ENCODE data around the gene SOX30. TPM values are rescaled to one million over a fixed set of nuclear protein-coding genes. Genes with fewer than 3 reads are reported as not detected.

Gene SOX30
- polyA plus RNA-seq, 3 donors from 2014 or later: 0.07 to 0.35 (median 0.11) TPM

DNA sequence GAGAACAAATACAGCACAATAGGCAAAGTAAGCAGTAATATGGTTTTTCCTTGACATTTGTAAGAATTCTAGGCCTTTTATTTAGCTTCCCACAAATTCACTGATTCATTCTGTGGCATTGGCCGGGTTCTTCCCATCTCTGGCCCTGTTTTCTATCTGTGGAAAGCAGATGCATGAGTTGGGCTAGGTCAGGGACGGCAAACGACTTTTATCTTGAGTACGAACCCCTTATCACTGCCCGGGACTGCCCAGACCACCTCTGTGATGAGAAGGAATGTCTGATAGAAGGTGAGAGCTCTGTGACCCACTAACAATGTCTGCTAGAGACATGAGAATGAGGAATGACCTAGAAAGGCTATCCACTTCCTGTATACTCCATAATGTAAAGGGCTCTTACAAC lies 41.2 kb downstream of the SOX30 start:
- no peaks in the 10 kb centered on the region for H3K36me3 Mint-ChIP-seq
- no peaks in the 10 kb centered on the region for H3K9me3 Mint-ChIP-seq
- H3K4me1 Mint-ChIP-seq: peaks cover 27 to 54% of the 10 kb centered on the region in 2 donors
- DNase-seq: no peak
- no peak overlapping the region for H3K27ac Mint-ChIP-seq
- peaks cover 0 to 3% (median 0%) of the 10 kb centered on the region in 3 donors for H3K27me3 Mint-ChIP-seq (ENCODE audit: low read depth in 3 of 3)
- H3K4me3 Mint-ChIP-seq: no peak overlapping the region

- peaks cover 27 to 55% of the 10 kb centered on the region in 2 donors for H3K4me1 Mint-ChIP-seq
- peaks cover 0 to 3% (median 0%) of the 10 kb centered on the region in 3 donors for H3K27me3 Mint-ChIP-seq (ENCODE audit: low read depth in 3 of 3)
- peak overlapping the region in 1 of 6 donors; percentile 71 for H3K27ac Mint-ChIP-seq
- no peak overlapping the region for H3K4me3 Mint-ChIP-seq
- no peaks in the 10 kb centered on the region for H3K9me3 Mint-ChIP-seq
- no peak for DNase-seq
- no peaks in the 10 kb centered on the region for H3K36me3 Mint-ChIP-seq
Measured at GRCh38 chr5:157608972-157609565, 43.2 kb downstream of the SOX30 start.

DNA sequence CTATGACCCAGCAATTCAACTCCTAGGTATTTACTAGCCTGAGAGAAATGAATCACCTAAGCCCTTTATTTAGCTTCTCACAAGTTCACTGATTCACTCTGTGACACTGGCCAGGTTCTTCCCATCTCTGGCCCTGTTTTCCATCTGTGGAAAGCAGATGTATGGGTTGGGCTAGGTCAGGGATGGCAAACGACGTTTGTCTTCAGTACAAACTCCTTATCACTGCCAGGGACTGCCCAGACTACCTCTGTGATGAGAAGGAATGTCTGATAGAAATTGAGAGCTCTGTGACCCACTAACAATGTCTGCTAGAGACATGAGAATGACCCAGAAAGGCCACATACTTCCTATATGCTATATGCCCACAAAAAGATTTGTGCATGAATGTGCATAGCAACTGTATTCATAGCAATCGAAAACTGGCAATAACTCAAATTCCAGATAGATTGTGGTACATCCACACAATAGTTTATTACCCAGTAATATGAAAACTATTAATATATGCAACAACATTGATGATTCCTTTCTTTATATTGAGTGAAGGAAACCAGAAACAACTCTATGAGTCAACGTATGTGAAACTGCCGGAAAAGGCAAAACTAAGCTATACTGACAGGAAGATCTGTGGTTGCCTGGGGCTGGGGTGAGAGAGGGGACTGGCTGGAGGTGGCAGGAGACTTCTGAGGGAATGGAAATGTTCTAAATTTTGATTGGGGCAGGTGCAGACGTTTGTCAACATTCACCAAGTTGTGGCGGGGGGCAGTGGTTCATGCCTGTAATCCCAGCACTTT lies 44.7 kb downstream of the SOX30 start:
- DNase-seq: peak; percentile 62 to 71 (median 62)
- Mint-ChIP-seq H3K4me1 (peaks cover 34 to 59% of the 10 kb centered on the region in 2 donors), H3K9me3 (no peaks in the 10 kb centered on the region), H3K27ac (peak overlapping the region; percentile 80 to 90 (median 86)), H3K4me3 (peak overlapping the region; percentile 54 to 80 (median 69)), H3K27me3 (ENCODE audit: low read depth in 3 of 3) (peaks cover 0 to 2% (median 0%) of the 10 kb centered on the region in 3 donors), H3K36me3 (no peaks in the 10 kb centered on the region)

DNA sequence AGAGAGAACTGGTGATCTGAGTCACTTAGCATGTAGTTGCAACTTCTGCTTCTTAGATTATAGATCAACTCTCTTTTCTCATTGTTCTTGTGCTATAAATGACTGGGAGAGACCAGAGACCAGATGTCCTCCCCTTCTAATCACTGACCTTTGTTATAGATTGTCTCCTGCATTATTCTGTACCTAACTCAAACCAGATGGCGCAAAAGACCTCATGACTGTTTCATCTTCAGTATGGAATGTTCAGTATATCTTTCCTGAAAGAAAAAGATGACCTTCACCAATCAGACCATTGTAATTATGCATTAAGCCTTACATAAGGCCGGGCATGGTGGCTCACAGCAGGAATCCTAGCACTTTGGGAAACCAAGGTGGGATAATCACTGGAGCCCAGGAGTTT lies 46.2 kb downstream of the SOX30 start:
- peaks cover 0 to 2% (median 0%) of the 10 kb centered on the region in 3 donors for H3K27me3 Mint-ChIP-seq (ENCODE audit: low read depth in 3 of 3)
- peak overlapping the region in 2 of 6 donors; percentile 7 to 13 for H3K27ac Mint-ChIP-seq

DNA sequence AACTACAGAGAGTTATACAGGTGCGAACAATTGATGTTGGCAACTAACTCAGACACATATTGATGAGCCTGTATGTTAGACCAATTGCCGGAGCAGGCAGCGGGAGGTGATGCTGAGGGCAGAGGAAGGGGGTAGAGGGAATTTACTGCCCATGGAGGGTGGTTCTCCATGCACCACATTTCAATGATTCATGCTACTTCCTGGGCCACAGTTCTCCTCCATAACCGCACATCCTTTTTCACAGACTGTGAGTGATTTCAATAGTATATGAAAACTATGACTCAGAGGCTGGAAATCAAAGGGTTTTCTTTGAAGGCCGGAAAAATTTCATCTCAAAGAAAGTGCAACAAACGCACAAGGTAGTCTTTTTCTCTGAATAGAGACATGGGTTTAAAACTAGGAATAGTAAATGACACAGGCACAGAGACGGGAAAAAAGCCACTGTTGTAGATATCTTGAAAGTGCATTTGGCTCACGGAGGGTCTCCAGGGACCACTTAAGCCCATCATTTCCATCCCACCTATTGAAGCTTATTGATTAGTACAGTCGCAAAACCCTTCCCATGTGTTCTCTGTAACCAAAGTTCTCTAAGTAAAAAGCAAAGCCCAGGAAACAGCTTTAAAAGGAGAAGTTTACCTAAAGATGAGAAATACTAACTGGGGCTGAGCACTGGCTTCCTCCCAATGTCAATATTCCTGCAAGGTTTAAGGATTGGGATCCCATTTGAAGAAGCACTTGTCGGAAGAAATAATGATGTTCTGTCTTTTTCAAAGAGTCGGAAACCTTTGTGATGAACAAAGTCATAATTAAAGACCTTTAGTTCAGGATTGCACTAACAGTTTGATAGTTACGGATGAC lies 48.7 kb downstream of the SOX30 start:
- H3K4me1 Mint-ChIP-seq: peaks cover 32 to 48% of the 10 kb centered on the region in 2 donors
- no peaks in the 10 kb centered on the region for H3K36me3 Mint-ChIP-seq
- peak overlapping the region in 4 of 6 donors; percentile 26 to 82 (median 70) for H3K27ac Mint-ChIP-seq

More for the DNA sequence above, 46.2 kb downstream of the SOX30 start:
- no peak overlapping the region for H3K4me3 Mint-ChIP-seq
- no peaks in the 10 kb centered on the region for H3K9me3 Mint-ChIP-seq
- no peak for DNase-seq
- no peaks in the 10 kb centered on the region for H3K36me3 Mint-ChIP-seq
- peaks cover 37 to 56% of the 10 kb centered on the region in 2 donors for H3K4me1 Mint-ChIP-seq

DNA sequence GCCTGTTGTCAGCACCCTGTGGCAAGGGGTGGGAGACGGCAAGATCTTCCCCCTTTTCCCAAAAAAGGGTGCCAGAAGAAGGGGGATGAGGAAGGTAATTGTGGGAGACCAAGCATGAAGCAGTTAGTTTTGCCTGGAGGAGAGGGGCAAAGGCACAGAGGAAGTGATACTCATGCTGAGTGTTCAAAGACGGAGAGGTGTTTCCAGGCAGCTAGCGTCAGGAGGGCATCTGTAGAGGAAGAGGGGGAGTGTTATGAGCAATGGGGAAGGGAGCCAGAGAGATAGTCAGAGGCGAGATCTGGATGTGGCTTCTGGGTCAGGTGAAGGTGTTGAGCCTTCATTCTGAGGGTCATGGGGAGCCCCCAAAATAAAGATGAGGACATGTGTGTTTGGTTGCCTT lies 49.7 kb downstream of the SOX30 start:
- Mint-ChIP-seq H3K4me1 (peaks cover 25 to 48% of the 10 kb centered on the region in 2 donors), H3K27ac (peak overlapping the region in 3 of 6 donors; percentile 54 to 71 (median 66)), H3K27me3 (ENCODE audit: low read depth in 3 of 3) (no peaks in the 10 kb centered on the region), H3K9me3 (no peaks in the 10 kb centered on the region), H3K4me3 (peak overlapping the region in 1 of 5 donors; percentile 57), H3K36me3 (no peaks in the 10 kb centered on the region)
- DNase-seq: no peak

More for the DNA sequence above, 48.7 kb downstream of the SOX30 start:
- DNase-seq: peak in 1 of 3 donors; percentile 43
- no peaks in the 10 kb centered on the region for H3K9me3 Mint-ChIP-seq
- H3K27me3 Mint-ChIP-seq (ENCODE audit: low read depth in 3 of 3): peaks cover 0 to 2% (median 0%) of the 10 kb centered on the region in 3 donors
- H3K4me3 Mint-ChIP-seq: peak overlapping the region in 1 of 5 donors; percentile 74

DNA sequence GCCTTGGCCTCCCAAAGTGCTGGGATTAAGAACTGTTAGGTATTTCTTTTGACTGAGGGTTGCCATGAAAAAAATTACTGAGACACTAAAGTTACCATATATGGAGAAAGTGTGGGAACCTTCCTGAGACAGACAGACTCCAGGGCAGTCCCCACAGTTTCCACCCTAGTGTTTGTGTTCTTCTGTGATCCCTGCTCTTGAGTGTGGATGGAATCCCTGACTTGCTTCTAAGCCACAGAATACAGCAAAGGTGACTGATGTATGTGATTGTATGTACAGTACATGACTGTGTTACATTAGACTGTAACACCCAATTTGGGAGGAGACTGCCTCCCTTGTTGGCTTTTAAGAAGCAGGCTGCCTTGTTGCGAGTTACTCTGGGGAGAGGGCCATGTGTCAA lies 52.0 kb downstream of the SOX30 start:
- peaks cover 29 to 61% of the 10 kb centered on the region in 2 donors for H3K4me1 Mint-ChIP-seq
- H3K4me3 Mint-ChIP-seq: no peak overlapping the region
- no peaks in the 10 kb centered on the region for H3K27me3 Mint-ChIP-seq (ENCODE audit: low read depth in 3 of 3)
- H3K36me3 Mint-ChIP-seq: no peaks in the 10 kb centered on the region
- no peak for DNase-seq
- no peaks in the 10 kb centered on the region for H3K9me3 Mint-ChIP-seq
- peak overlapping the region in 1 of 6 donors; percentile 71 for H3K27ac Mint-ChIP-seq

DNA sequence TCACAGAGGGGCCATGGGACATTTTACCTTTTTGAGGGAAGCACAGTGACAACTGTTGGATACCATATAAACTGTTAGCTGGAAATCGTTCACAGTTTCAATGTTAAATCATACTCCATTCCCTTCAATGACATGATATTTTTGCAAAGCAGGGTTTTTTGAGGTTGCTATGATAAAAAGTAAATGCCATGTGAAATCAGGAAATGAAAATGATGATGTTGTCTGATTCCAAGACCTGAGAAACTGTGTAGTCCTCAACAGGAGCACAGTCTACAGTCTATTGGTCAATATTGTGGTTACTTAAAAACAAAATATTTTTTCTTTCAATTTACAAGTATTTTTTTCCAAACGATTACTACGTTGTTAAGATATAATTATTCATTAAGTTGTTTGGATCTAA lies 52.7 kb downstream of the SOX30 start:
- no peak for DNase-seq
- Mint-ChIP-seq H3K4me1 (peaks cover 29 to 68% of the 10 kb centered on the region in 2 donors), H3K27me3 (ENCODE audit: low read depth in 3 of 3) (no peaks in the 10 kb centered on the region), H3K36me3 (no peaks in the 10 kb centered on the region), H3K27ac (no peak overlapping the region), H3K9me3 (no peaks in the 10 kb centered on the region), H3K4me3 (no peak overlapping the region)

DNA sequence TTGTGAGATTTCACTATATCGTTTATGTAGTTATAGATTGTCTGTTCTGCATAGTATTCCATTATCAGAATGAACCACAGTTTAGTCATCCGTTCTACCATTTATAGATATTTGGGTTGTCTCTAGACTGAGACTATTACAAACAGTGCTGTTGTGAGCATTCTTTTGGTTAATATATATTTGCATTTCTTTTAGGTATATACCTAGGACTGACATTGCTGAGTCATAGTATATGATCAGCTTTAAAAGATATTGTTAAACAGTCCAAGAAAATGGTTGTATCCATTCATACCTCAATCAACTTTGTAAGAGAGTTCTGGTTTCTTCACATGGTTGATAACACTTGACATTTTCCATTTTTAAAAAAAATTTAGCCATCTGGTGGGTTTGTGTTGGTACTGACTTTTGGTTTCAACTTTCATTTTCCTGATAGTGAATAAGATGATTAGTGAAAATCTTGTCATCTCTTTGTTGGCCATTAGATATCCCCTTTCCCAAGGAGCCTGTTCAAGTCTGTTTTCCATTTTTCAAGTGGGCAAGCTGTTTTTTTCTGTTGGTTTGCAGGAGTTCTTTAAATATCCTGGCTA lies 53.8 kb downstream of the SOX30 start:
- H3K4me3 Mint-ChIP-seq: peak overlapping the region in 1 of 5 donors; percentile 1

DNA sequence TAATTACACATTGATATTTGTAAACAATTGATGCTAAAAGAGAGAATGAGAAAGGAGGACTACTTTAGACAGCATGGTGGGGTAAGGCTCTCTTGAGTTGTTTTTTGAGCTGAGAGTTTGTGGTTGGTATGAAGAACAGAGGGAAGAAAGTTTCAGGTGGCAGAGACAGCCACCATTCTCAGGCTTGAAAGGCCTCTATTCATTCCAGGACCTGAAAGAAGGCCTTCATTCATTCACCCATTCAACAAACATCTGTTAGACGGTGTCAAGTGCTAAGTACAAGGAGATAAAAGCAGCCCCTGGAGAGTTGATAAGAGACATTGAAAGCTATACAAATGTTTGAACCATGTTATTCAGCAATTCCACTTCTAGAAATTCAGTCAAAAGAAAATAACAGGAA lies 55.0 kb downstream of the SOX30 start:
- H3K27me3 Mint-ChIP-seq (ENCODE audit: low read depth in 3 of 3): peaks cover 0 to 2% (median 0%) of the 10 kb centered on the region in 3 donors

More for the DNA sequence above, 53.8 kb downstream of the SOX30 start:
- H3K27ac Mint-ChIP-seq: peak overlapping the region in 1 of 6 donors; percentile 7
- peaks cover 0 to under 1% (median 0%) of the 10 kb centered on the region in 3 donors for H3K27me3 Mint-ChIP-seq (ENCODE audit: low read depth in 3 of 3)
- H3K36me3 Mint-ChIP-seq: no peaks in the 10 kb centered on the region
- H3K4me1 Mint-ChIP-seq: peaks cover 25 to 63% of the 10 kb centered on the region in 2 donors
- no peak for DNase-seq
- H3K9me3 Mint-ChIP-seq: no peaks in the 10 kb centered on the region

GRCh38 chr5:157596487-157596886 lies 55.8 kb downstream of the SOX30 start:
- H3K27ac Mint-ChIP-seq: peak overlapping the region in 4 of 6 donors; percentile 42 to 62 (median 52)
- no peaks in the 10 kb centered on the region for H3K9me3 Mint-ChIP-seq
- no peaks in the 10 kb centered on the region for H3K36me3 Mint-ChIP-seq
- H3K4me3 Mint-ChIP-seq: peak overlapping the region in 2 of 5 donors; percentile 30 to 60
- DNase-seq: peak in 1 of 3 donors; percentile 25
- H3K4me1 Mint-ChIP-seq: peaks cover 19 to 56% of the 10 kb centered on the region in 2 donors
- peaks cover 0 to 2% (median 0%) of the 10 kb centered on the region in 3 donors for H3K27me3 Mint-ChIP-seq (ENCODE audit: low read depth in 3 of 3)

More for the DNA sequence above, 55.0 kb downstream of the SOX30 start:
- Mint-ChIP-seq H3K36me3 (no peaks in the 10 kb centered on the region), H3K27ac (peak overlapping the region in 2 of 6 donors; percentile 40 to 43), H3K4me1 (peaks cover 20 to 57% of the 10 kb centered on the region in 2 donors), H3K4me3 (peak overlapping the region in 2 of 5 donors; percentile 11 to 33), H3K9me3 (no peaks in the 10 kb centered on the region)
- no peak for DNase-seq

DNA sequence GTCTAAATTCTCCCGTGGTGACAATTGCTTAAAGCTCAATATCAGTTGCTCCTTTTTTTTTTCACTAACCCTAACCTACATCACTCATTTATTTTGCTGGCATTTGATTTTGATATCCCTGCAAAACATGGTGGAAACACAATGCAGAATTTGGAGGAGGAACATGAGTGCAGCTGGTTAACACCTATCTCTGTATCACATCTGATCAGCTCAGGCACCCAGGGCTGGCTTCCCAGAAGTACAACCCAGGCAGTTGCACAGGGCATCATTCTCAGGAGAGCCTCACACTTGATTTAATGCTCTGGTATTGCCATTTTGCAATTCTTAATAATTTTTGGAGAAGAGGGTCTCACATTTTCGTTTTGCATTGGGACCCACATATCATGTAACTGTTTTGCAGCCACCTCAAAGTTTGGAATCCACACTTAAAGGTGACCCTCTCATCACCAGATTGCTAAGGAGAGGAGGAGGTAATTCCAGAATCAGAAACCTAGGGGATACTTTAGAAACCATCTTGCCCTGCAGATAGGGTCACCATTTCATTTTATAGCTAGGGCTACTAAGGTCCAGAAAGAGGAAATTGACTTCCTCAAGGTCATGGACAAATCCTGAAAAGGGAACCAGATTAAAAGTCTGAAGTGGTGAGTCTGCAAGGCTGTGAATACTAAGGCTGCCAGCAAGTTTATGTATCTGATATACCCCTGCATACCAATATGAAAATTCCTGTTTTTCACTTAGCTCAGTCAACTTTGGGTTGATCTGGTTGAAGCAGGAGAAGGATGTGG lies 57.4 kb downstream of the SOX30 start:
- no peaks in the 10 kb centered on the region for H3K9me3 Mint-ChIP-seq
- peaks cover 0 to 2% (median 0%) of the 10 kb centered on the region in 3 donors for H3K27me3 Mint-ChIP-seq (ENCODE audit: low read depth in 3 of 3)
- H3K36me3 Mint-ChIP-seq: no peaks in the 10 kb centered on the region
- peak overlapping the region in 1 of 5 donors; percentile 11 for H3K4me3 Mint-ChIP-seq
- H3K4me1 Mint-ChIP-seq: peaks cover 19 to 56% of the 10 kb centered on the region in 2 donors
- peak overlapping the region in 1 of 6 donors; percentile 1 for H3K27ac Mint-ChIP-seq
- DNase-seq: no peak
